ENCODE measurements around the gene FBXO11. TPM values are rescaled to one million over a fixed set of nuclear protein-coding genes. Genes with fewer than 3 reads are reported as not detected.
"Not testable (repeated sequence)": the region's sequence is repeated elsewhere in the genome, so short reads cannot be mapped to it uniquely, and the experiment has no call there.

Gene FBXO11
- polyA plus RNA-seq: 10 to 100 TPM; 11.2 to 23.4 (median 23.0) TPM

GRCh38 chr2:47906157-47907038 is at the start of gene FBXO11:
FBXO11 (minus strand) TSS chr2:47906498; CDS start chr2:47905720, 778 bp downstream.
- WGBS, 3 donors: 0 to 1% (median 1%) methylated on average over 29 to 52 of the region's 54 CpGs
- peak within 1 kb of the TSS; percentile 98 for H3K27ac ChIP-seq (ENCODE audit: low read depth, low read length)

- 39 to 50% (median 47%) methylated on average over 1 to 2 of the region's 2 CpGs for WGBS, 3 donors
Measured at GRCh38 chr2:47950340-47951301, 44.3 kb upstream of the FBXO11 start.

GRCh38 chr2:47946593-47946992 is 40.3 kb upstream of the FBXO11 start:
- WGBS, 3 donors: 78 to 90% (median 87%) methylated on average over 5 of the region's 5 CpGs
- no peak overlapping the region for H3K27ac ChIP-seq (ENCODE audit: low read depth, low read length)

More at GRCh38 chr2:47950340-47951301, 44.3 kb upstream of the FBXO11 start:
- no peak overlapping the region for H3K27ac ChIP-seq (ENCODE audit: low read depth, low read length)

GRCh38 chr2:47945046-47945781 is 38.9 kb upstream of the FBXO11 start:
- no peak overlapping the region for H3K27ac ChIP-seq (ENCODE audit: low read depth, low read length)
- 67 to 85% (median 83%) methylated on average over 9 of the region's 9 CpGs for WGBS, 3 donors

- 61 to 98% (median 62%) methylated on average over 2 of the region's 2 CpGs for WGBS, 3 donors
- no peak overlapping the region for H3K27ac ChIP-seq (ENCODE audit: low read depth, low read length)
Measured at GRCh38 chr2:47941936-47942335, 35.6 kb upstream of the FBXO11 start.

- WGBS, 3 donors: 86 to 93% (median 88%) methylated on average over 3 of the region's 3 CpGs
- H3K27ac ChIP-seq (ENCODE audit: low read depth, low read length): no peak overlapping the region
Measured at GRCh38 chr2:47937677-47938076, 31.4 kb upstream of the FBXO11 start.

- no peak overlapping the region for H3K27ac ChIP-seq (ENCODE audit: low read depth, low read length)
- WGBS, 3 donors: 83 to 85% (median 84%) methylated on average over 4 of the region's 4 CpGs
Measured at GRCh38 chr2:47935071-47935470, 28.8 kb upstream of the FBXO11 start.

- WGBS, 3 donors: 74 to 88% (median 85%) methylated on average over 3 of the region's 3 CpGs
- no peak overlapping the region for H3K27ac ChIP-seq (ENCODE audit: low read depth, low read length)
Measured at GRCh38 chr2:47918043-47918442, 11.7 kb upstream of the FBXO11 start.

- WGBS, 3 donors: 82% methylated on average over 3 of the region's 3 CpGs
- no peak overlapping the region for H3K27ac ChIP-seq (ENCODE audit: low read depth, low read length)
Measured at GRCh38 chr2:47917276-47917961, 11.1 kb upstream of the FBXO11 start.

GRCh38 chr2:47916412-47916811 is 10.1 kb upstream of the FBXO11 start:
- no peak overlapping the region for H3K27ac ChIP-seq (ENCODE audit: low read depth, low read length)
- WGBS, 3 donors: 87 to 100% (median 91%) methylated on average over 1 of the region's 1 CpG

- WGBS, 3 donors: 82 to 95% (median 89%) methylated on average over 4 of the region's 4 CpGs
- H3K27ac ChIP-seq (ENCODE audit: low read depth, low read length): not testable (repeated sequence)
Measured at GRCh38 chr2:47910662-47911061, 4.4 kb upstream of the FBXO11 start.

- 89 to 93% (median 90%) methylated on average over 5 of the region's 5 CpGs for WGBS, 3 donors
- no peak overlapping the region for H3K27ac ChIP-seq (ENCODE audit: low read depth, low read length)
Measured at GRCh38 chr2:47908682-47909081, 2.4 kb upstream of the FBXO11 start.

- 12 to 20% (median 15%) methylated on average over 15 of the region's 15 CpGs for WGBS, 3 donors
- H3K27ac ChIP-seq (ENCODE audit: low read depth, low read length): no peak overlapping the region
Measured at GRCh38 chr2:47907039-47907781, 912 bp upstream of the FBXO11 start.

GRCh38 chr2:47905386-47906156 is 727 bp downstream of the FBXO11 start:
- peak overlapping the region; percentile 98 for H3K27ac ChIP-seq (ENCODE audit: low read depth, low read length)
- WGBS, 3 donors: 0 to 1% (median 0%) methylated on average over 71 to 102 of the region's 105 CpGs

GRCh38 chr2:47903781-47904490 is 2.4 kb downstream of the FBXO11 start:
- H3K27ac ChIP-seq (ENCODE audit: low read depth, low read length): peak overlapping the region; percentile 26
- WGBS, 3 donors: 0 to 3% (median 2%) methylated on average over 10 of the region's 10 CpGs

- WGBS, 3 donors: 91 to 94% (median 92%) methylated on average over 13 of the region's 13 CpGs
- not testable (repeated sequence) for H3K27ac ChIP-seq (ENCODE audit: low read depth, low read length)
Measured at GRCh38 chr2:47901892-47902291, 4.4 kb downstream of the FBXO11 start.

Data from adipose tissue (tissue), 3 donors.